CD4-positive, alpha-beta T cell (primary cell): ENCODE results near the gene SLCO4C1. TPM values are rescaled to one million over a fixed set of nuclear protein-coding genes. Genes with fewer than 3 reads are reported as not detected.

Experiments used
- ATAC-seq: fragments of 200-7000 bp; cut with Tn5 transposase; one replicate; pipeline ENCODE4 v1.10.0; 2022; ENCODE audit warnings: mild to moderate bottlenecking; ENCODE audit not compliant: poor library complexity
- CTCF ChIA-PET: fragments of 350-600 bp; sonication (Branson Sonifier 250); formaldehyde crosslinking; loops from one replicate; lab custom pipeline; 2021; ENCODE audit warnings: antibody characterized with exemption, inconsistent platforms; lab: Charles Lee
- POLR2A ChIA-PET: fragments of 350-600 bp; sonication (Branson Sonifier 250); formaldehyde crosslinking; loops from one replicate; lab custom pipeline; 2021; ENCODE audit warnings: antibody characterized with exemption, inconsistent platforms; lab: Charles Lee
- DNase-seq, 14 experiments: peaks; one replicate each; pipeline ENCODE4 v3.0.0-alpha.2; 2013 to 2020; ENCODE audit warnings: mixed read lengths in 2 of 14
- H3K27ac ChIP-seq, 2 donors: one replicate each; pipeline versions ENCODE4 v1.5.1 to v1.7.0; 2013; ENCODE audit warnings: low read length in 2 of 2, low read depth in 1 of 2, mild to moderate bottlenecking in 1 of 2
- H3K27me3 ChIP-seq, 2 experiments: 1 replicate in 1 of 2; 2 replicates in 1 of 2; pipeline versions ENCODE4 v1.6.1 to v1.7.0; 2013; ENCODE audit warnings: low read length in 2 of 2, control low read depth in 1 of 2, mild to moderate bottlenecking in 1 of 2, moderate library complexity in 1 of 2; ENCODE audit not compliant: insufficient read depth in 2 of 2, control insufficient read depth in 1 of 2
- H3K36me3 ChIP-seq: one replicate; pipeline ENCODE4 v1.6.1; 2013; ENCODE audit warnings: low read length, control low read depth; ENCODE audit not compliant: insufficient read depth
- H3K4me1 ChIP-seq: one replicate; pipeline ENCODE4 v1.6.1; 2013; ENCODE audit warnings: low read length, control low read depth; ENCODE audit not compliant: insufficient read depth
- H3K4me3 ChIP-seq: one replicate; pipeline ENCODE4 v1.5.1; 2013; ENCODE audit warnings: mild to moderate bottlenecking, low read length, moderate library complexity
- H3K9me3 ChIP-seq, 2 experiments: 1 replicate in 1 of 2; 2 replicates in 1 of 2; pipeline versions ENCODE4 v1.6.1 to v1.7.0; 2013; ENCODE audit warnings: low read length in 2 of 2, mild to moderate bottlenecking in 2 of 2, control low read depth in 1 of 2, moderate library complexity in 1 of 2; ENCODE audit not compliant: control insufficient read depth in 1 of 2, insufficient read depth in 1 of 2
- H3K27ac Mint-ChIP-seq: one replicate; pipeline ENCODE4 v1.8.0; 2020; ENCODE audit warnings: mixed read lengths
- H3K27me3 Mint-ChIP-seq: one replicate; pipeline ENCODE4 v1.8.0; 2021; ENCODE audit warnings: mixed read lengths
- H3K36me3 Mint-ChIP-seq: one replicate; pipeline ENCODE4 v1.8.0; 2021; ENCODE audit warnings: low read depth, mixed read lengths
- H3K4me1 Mint-ChIP-seq: one replicate; pipeline ENCODE4 v1.8.0; 2021; ENCODE audit warnings: low read depth, mixed read lengths
- H3K4me3 Mint-ChIP-seq: one replicate; pipeline ENCODE4 v1.8.0; 2020; ENCODE audit warnings: mild to moderate bottlenecking, mixed read lengths
- H3K9me3 Mint-ChIP-seq: one replicate; pipeline ENCODE4 v1.8.0; 2020; ENCODE audit warnings: mixed read lengths
- CTCF ChIP-seq: fragments of 200-600 bp; IDR thresholded peaks from one replicate; pipeline ENCODE4 v1.8.0; 2022; ENCODE audit warnings: antibody characterized with exemption, mild to moderate bottlenecking
- intact Hi-C, 2 experiments: fragments of 100-400 bp; cut with DNase I in 1 of 2; cut with micrococcal nuclease in 1 of 2; formaldehyde crosslinking; loops; one replicate each; pipeline versions ENCODE4 v1.15.1 to v1.9.0; 2023 to 2025; cut with DNase I, micrococcal nuclease
- total RNA-seq, 174 experiments: library from RNA in 2 of 174; stranded (reverse) in 2 of 174; gene quantifications; one replicate each; pipeline ENCODE4 v1.2.3 and lab custom pipeline; 2021 to 2026

The SLCO4C1 gene
- total RNA-seq, 2 experiments from 2014 or later: 0.06 to 0.11 TPM

- H3K27ac Mint-ChIP-seq: no peak overlapping the region
- Histone ChIP-seq H3K27ac (no peak overlapping the region), H3K4me1 (no peaks in the 10 kb centered on the region), H3K4me3 (no peak overlapping the region), H3K36me3 (no peaks in the 10 kb centered on the region), H3K27me3 (no peaks in the 10 kb centered on the region), H3K9me3 (no peaks in the 10 kb centered on the region)
- DNase-seq (no peak), ATAC-seq (no peak)
- H3K4me1 Mint-ChIP-seq: no peaks in the 10 kb centered on the region
- CTCF ChIA-PET: no interaction called here
- no peaks in the 10 kb centered on the region for H3K27me3 Mint-ChIP-seq
- no peaks in the 10 kb centered on the region for H3K9me3 Mint-ChIP-seq
- POLR2A ChIA-PET: no interaction called here
- no peak for TF ChIP-seq CTCF
- no peak overlapping the region for H3K4me3 Mint-ChIP-seq
- intact Hi-C loops: no loop called here
- H3K36me3 Mint-ChIP-seq: no peaks in the 10 kb centered on the region
Observed at GRCh38 chr5:102241809-102242421, 54.2 kb downstream of the SLCO4C1 start.

GRCh38 chr5:102231693-102232619 is 64.1 kb downstream of the SLCO4C1 start:
- Mint-ChIP-seq H3K4me1 (peaks cover 10% of the 10 kb centered on the region), H3K36me3 (no peaks in the 10 kb centered on the region), H3K27ac (no peak overlapping the region), H3K9me3 (no peaks in the 10 kb centered on the region), H3K4me3 (no peak overlapping the region), H3K27me3 (no peaks in the 10 kb centered on the region)
- intact Hi-C loops: no loop called here
- Histone ChIP-seq H3K9me3 (no peaks in the 10 kb centered on the region), H3K27ac (no peak overlapping the region), H3K4me1 (no peaks in the 10 kb centered on the region), H3K4me3 (no peak overlapping the region), H3K27me3 (no peaks in the 10 kb centered on the region), H3K36me3 (no peaks in the 10 kb centered on the region)
- DNase-seq (no peak), ATAC-seq (no peak)
- no peak for TF ChIP-seq CTCF
- ChIA-PET POLR2A (no interaction called here), CTCF (no interaction called here)

- ATAC-seq: no peak
- no peak overlapping the region for H3K4me3 Mint-ChIP-seq
Observed at GRCh38 chr5:102229685-102230084, 66.4 kb downstream of the SLCO4C1 start.

More at GRCh38 chr5:102229685-102230084, 66.4 kb downstream of the SLCO4C1 start:
- peaks cover 10% of the 10 kb centered on the region for H3K4me1 Mint-ChIP-seq
- ChIA-PET CTCF (interaction anchor here (1.3 kb wide), 1 partner anchor 9 kb away, joined by 4 read pairs; no protein-coding TSS in a partner anchor), POLR2A (interaction anchor here (1.2 kb wide), 1 partner anchor 18 kb away, joined by 3 read pairs; no protein-coding TSS in a partner anchor)
- no peaks in the 10 kb centered on the region for H3K36me3 ChIP-seq
- no peaks in the 10 kb centered on the region for H3K27me3 Mint-ChIP-seq
- H3K27me3 ChIP-seq: no peaks in the 10 kb centered on the region
- no peaks in the 10 kb centered on the region for H3K36me3 Mint-ChIP-seq
- H3K4me3 ChIP-seq: no peak overlapping the region
- DNase-seq: no peak
- H3K9me3 ChIP-seq: no peaks in the 10 kb centered on the region
- H3K9me3 Mint-ChIP-seq: no peaks in the 10 kb centered on the region
- H3K27ac Mint-ChIP-seq: no peak overlapping the region
- intact Hi-C loops: no loop called here
- no peak overlapping the region for H3K27ac ChIP-seq
- TF ChIP-seq CTCF: no peak
- H3K4me1 ChIP-seq: no peaks in the 10 kb centered on the region
